HG02763 (cell line): ENCODE data around the gene STX17.
"Not testable (repeated sequence)": the region's sequence is repeated elsewhere in the genome, so short reads cannot be mapped to it uniquely, and the experiment has no call there.

Experiments
- ATAC-seq: cut with Tn5 transposase; IDR thresholded peaks from one replicate; pipeline ENCODE4 v1.9.1; 2021; ENCODE audit warnings: mild to moderate bottlenecking, moderate library complexity; ENCODE audit not compliant: unreplicated experiment

The STX17 gene

DNA sequence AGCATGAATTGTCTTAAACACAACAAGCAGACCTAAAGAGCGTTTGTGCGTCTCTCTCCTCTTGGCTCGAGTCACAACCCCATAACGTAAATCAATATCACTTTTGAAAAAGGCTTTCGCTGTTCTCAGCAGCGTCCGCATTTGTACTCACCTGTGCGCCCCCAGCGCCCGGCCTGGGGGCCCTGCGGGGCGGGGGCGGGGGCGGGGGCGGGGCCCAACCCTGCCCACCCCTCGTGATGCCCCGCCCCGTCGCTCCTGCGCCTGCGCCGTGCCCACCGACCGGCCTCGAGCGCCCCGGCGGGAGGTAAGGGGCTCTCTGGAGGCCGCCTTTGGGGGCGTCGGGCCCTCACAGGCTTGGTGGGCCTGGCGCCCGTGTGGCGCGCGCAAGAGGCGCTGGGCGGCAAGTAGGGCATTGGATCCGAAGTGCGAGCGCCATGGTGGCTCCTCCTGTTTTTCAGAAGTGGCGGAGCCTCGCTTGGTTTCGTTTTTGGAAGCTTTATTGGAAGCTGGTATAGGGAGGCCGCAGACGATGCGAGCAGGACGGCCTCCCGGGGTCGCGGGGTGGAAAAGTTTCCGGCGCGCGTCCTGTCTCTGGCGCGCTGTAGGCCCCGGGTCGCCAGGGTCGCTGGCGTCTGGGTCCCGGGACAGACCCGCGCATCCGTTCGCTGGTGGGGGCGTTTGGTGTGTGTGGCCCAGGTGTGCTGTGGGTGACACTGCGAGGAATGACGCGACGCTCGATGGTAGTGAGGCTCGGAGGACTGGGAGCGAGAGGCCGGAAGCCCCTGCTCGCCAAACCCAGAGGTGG lies at the start of gene STX17:
STX17 (plus strand) TSS at position 252 of the 805 bp plus-strand sequence. CDS start 8,586 bp downstream, outside the sequence.
- peak; percentile 81 for ATAC-seq

DNA sequence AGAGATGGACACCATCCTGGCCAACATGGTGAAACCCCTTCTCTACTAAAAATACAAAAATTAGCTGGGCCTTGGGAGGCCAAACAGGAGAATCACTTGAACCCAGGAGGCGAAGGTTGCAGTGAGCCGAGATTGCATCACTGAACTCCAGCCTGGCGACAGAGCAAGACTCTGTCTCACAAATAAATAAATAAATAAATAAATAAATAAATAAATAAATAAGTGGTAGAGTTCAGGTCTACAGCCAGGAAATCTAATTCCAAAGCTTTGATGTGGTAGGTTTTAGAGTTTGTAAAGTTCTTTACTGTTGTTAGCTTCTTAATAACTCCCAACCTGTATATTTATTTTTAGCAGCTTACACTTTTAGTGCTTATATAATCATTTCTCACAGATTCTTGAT lies 48.9 kb upstream of the STX17 start:
- not testable (repeated sequence) for ATAC-seq

DNA sequence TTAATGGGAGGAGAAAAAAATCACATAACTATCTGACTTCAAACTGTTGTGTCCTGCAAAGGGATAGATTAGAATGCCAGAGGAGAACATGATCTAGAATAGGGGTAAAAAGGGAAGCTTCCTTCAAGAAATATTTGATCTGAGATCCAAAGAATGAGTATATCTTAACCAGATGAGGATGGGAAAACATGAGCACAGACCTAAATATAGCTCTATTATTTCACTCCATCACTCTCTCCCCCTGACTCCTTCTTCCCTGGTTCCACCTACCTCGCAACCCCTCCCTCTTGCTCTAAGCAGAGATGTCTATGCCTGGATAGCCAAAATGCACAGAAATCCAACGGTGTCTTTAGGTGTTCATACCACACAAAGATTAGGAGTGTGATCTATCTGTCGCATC lies 48.4 kb upstream of the STX17 start:
- no peak for ATAC-seq

DNA sequence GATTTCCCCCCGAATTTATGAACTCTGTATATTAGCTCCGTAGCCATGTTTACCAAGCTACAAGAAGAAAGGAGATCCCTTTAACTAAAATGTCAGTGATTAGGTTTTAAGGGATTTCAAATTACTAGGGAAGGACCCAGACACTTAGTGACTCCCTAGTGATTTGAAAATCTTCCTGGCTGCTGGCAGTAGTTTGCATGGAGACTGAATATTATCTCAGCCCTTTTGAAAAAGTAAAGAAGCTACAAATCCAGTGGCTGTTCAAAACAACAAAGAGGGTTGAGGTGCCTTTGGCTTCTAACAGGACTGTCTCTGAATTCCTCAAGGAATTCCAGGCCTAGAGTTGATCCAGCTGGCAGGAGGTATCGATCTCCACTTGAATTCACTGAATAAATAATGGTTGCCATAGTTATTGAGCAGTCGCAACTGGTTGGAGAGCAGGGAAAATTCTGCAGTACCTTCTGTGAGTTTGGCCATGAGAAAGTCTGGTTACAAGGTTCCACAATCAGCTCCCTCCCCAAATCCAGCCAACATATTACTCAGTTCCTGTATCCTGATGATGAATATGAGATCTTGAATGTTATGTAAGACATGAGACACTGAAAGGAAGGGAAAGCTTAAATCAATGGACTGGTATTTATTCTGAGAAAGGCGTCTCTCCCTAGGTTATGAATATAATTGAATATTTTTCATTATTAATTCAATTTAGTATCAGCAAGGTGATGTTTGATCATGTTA lies 47.0 kb upstream of the STX17 start:
- ATAC-seq = no peak

DNA sequence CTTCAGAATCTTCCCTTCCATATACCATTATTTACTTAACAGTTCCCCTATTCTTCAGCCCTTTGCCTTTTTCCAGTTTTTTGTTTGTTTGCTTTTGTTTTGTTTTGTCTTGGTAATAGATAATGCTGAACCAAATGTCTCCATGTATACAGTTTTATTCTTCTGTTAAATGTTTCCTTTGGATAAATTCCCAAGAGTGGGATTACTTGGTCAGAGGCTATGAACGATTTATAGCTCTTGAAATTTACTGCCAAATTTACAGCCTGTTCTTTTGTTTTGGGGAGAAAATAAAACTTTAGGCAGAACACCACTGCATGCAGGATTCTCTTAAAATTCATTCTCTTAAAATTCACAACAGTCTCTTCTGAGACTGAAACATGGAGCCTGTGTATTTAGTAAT lies 46.2 kb upstream of the STX17 start:
- ATAC-seq = no peak

DNA sequence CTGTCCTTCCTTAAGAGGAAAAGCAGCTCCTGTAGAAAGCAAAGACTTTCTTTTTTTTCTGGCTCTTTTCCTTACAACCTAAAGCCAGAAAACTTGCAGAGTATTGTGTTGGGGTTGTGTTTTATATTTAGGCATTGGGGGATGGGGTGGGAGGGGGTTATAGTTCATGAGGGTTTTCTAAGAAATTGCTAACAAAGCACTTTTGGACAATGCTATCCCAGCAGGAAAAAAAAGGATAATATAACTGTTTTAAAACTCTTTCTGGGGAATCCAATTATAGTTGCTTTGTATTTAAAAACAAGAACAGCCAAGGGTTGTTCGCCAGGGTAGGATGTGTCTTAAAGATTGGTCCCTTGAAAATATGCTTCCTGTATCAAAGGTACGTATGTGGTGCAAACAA lies 42.5 kb upstream of the STX17 start:
- no peak for ATAC-seq

DNA sequence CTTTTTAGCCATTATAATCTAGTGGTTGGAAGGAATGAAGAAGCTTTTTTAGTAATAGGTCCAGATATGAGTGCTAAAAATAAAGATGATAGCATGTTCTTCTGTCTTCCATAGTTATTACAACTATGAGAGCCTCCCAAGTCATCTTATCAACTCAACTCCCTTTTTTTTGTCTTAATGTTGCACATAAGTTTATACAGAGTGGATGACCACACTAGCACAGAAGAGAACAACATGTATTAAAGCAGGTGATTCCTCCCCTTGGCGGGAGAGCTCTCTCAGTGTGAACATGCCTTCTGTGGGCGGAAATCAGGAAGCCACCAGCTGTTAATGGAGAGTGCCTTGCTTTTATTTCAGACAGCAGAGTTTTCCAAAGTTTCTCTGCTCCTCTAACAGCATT lies 40.1 kb upstream of the STX17 start:
- ATAC-seq = no peak

DNA sequence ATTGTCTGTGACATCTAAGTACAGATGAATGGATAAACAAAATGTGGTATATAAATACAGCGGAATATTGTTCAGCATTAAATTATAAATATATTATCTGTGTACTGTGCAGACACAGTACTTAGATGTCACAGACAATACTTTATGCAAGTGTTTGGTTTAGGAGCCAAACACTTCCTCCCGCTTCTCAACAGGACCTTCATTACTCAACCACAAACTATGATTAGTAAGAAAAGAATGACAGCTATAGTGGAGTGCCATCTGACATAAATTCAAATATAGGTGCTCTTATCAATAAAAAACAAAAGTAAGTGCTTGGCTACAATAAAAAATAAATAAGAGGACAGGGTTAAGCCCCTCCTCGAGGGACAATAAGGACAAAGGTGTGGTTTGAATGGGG lies 38.9 kb upstream of the STX17 start:
- no peak for ATAC-seq

DNA sequence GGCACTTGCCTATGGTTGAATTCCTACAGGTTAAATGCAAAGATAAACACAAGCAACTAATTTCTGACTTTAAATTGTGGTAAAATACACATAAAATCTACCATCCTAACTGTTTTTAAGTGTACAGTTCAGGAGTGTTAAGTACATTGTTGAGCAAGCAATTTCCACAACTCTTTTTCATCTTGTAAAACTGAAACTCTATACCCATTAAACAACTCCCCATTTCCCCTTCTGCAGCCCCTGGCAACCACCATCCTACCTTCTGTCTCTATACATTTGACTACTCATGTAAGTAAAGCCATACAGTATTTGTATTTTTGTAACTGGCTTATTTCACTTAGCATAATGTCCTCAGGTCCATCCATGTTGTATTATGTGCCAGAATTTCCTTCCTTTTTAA lies 38.5 kb upstream of the STX17 start:
- no peak for ATAC-seq

DNA sequence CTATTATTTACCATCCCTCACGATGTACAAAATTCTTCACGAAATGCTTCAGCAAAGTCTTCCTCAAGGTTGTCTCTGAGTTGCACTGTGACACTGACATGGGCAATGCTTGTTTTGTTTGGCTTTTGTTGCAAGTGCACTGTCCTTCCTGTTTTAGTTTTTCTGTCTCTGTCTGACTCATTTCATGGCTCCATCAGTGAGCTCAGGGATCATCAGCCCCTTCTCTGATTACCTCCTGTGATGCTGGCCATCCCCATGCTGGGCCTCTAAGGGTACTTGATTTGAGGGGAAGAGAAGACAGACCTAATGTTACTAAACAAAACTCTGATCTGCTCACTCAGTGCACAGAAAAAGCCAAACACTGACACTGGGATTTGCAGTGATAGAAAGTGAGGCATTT lies 37.6 kb upstream of the STX17 start:
- ATAC-seq = no peak

- no peak for ATAC-seq
Observed at GRCh38 chr9:99870126-99870525, 36.3 kb upstream of the STX17 start.

DNA sequence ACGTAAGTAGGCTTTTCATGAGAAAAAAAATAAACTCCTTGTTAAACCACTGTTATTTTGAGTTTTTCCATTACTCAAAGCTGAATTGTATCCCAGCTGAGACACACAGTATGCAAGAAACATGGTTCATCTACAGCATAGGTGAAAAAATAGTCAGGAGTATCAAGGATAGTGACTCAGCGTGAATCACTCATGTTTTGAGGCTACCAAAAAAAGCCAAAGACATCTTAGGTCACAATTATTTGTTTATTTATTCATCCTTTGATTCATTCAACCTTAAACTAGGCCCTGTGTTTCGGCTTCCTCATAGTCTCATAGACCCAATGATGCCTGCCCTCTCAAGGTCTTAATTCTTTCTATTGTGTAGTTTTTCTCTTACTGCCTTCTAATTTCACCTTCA lies 32.9 kb upstream of the STX17 start:
- no peak for ATAC-seq

GRCh38 chr9:99873943-99874584 lies 32.4 kb upstream of the STX17 start:
- no peak for ATAC-seq

DNA sequence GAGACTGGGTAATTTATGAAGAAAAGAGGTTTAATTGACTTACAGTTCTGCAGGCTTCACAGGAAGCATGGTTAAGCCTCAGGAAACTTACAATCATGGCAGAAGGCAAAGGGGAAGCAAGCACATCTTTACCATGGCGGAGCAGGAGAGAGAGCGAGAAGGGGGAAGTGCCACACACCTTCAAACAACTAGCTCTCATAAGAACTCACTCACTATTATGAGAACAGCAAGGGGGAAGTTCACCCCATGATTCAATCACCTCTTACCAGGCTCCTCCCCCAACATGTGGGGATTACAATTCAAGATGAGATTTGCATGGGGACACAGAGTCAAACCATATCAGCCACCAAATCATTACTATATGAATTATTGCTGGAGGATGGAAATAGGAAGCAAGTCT lies 30.3 kb upstream of the STX17 start:
- no peak for ATAC-seq

GRCh38 chr9:99878651-99879050 lies 27.8 kb upstream of the STX17 start:
- no peak for ATAC-seq

DNA sequence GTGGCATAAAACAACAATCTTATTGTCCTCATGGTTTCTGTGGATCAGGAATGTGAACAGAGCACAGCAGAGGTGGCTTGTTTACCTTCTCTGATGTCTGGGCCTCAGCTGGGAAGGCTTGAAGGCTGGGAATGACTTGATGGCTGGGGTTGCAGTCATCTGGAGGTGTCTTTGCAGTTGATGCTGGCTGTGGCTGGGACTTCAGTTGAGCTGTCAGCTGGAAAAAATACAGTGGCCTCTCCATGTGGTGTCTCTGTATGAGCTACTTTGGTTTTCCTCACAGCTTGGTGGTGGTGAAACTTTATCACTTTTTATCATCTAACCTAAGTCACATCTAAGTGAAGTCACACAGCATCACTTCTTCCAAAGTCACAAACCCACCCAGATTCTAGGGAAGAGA lies 24.7 kb upstream of the STX17 start:
- no peak for ATAC-seq

GRCh38 chr9:99885747-99886146 lies 20.7 kb upstream of the STX17 start:
- no peak for ATAC-seq

DNA sequence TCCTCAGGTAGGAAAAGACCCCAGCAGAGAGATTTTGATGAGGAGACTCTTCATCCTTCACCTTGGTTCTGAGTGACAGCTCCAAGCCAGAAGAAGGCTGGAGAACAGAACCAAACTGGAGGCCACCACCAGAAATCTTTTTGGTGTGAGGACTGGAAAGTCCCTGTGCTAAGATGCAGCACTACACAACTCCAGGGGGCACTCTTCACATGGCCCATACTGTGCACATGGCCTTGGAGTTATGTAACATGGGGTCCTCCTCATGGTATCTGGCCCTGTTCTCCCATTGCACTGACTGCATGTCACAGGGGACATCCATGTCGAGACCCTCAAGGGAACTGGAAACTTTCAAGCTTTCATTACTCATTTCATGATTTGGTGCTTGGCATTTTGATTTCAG lies 17.3 kb upstream of the STX17 start:
- ATAC-seq = no peak

GRCh38 chr9:99894826-99895225 lies 11.6 kb upstream of the STX17 start:
- no peak for ATAC-seq

DNA sequence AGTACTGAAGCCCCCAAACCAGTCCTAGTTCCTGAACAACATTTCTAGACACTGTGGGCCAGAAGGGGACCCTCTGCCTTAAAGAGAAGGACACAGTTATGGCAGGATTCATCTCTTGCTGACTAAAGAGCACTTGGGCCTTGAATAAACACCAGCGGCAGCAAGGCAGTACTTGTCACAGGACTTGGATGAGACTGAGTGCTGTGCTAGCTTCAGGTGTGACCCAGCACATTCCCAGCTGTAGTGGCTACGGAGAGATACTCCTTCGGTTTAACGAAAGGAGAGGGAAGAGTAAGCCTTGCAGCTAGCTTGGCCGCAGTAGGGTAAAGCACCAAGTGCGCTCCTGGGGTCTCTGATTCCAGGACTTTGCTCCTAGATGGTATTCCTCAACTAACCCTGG lies 10.9 kb upstream of the STX17 start:
- no peak for ATAC-seq

- no peak for ATAC-seq
Observed at GRCh38 chr9:99896119-99896518, 10.3 kb upstream of the STX17 start.

DNA sequence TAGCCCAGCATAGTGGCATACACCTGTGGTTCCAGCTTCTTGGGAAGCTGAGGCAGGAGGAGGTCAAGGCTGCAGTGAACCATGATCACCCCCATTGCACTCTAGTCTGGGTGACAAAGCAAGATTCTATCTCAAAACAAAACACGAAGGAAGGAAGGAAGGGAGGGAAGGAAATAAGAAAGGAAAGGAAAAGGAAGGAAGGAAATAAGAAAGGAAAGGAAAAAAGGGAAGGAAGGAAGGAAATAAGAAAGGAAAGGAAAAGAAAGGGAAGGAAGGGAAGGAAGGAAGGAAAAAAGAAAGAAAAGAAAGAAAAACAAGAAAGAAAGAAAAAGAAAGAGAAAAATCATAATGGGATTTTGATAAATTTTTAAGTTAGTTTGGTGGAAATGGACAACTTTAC lies 3.1 kb upstream of the STX17 start:
- ATAC-seq = no peak
